CD4-positive, alpha-beta T cell treated with Interleukin-21 for 1 hour (primary cell): Measurements from ENCODE around the gene ARHGEF26.

Source experiments
- DNase-seq: peaks from one replicate; pipeline ENCODE4 v3.0.0-alpha.2; 2020

Gene ARHGEF26

GRCh38 chr3:154214306-154214705 is 93.1 kb downstream of the ARHGEF26 start:
- no peak for DNase-seq

- DNase-seq = no peak
These were observed 96.5 kb downstream of the ARHGEF26 start for GRCh38 chr3:154217671-154218070.

- DNase-seq = no peak
These were observed 97.5 kb downstream of the ARHGEF26 start for GRCh38 chr3:154218728-154219127.

- no peak for DNase-seq
These were observed 99.3 kb downstream of the ARHGEF26 start for GRCh38 chr3:154220462-154220861.

GRCh38 chr3:154223519-154223918 is 102.3 kb downstream of the ARHGEF26 start:
- DNase-seq = no peak

GRCh38 chr3:154224366-154224765 is 103.2 kb downstream of the ARHGEF26 start:
- no peak for DNase-seq

GRCh38 chr3:154224866-154225265 is 103.7 kb downstream of the ARHGEF26 start:
- no peak for DNase-seq

GRCh38 chr3:154225536-154225935 is 104.3 kb downstream of the ARHGEF26 start:
- DNase-seq = no peak

GRCh38 chr3:154227531-154227930 is 106.3 kb downstream of the ARHGEF26 start:
- DNase-seq = no peak

GRCh38 chr3:154228561-154229216 is 107.5 kb downstream of the ARHGEF26 start:
- DNase-seq = no peak

- no peak for DNase-seq
These were observed 108.0 kb downstream of the ARHGEF26 start for GRCh38 chr3:154229217-154229590.

- DNase-seq = no peak
These were observed 114.1 kb downstream of the ARHGEF26 start for GRCh38 chr3:154235330-154235729.

- no peak for DNase-seq
These were observed 115.1 kb downstream of the ARHGEF26 start for GRCh38 chr3:154236331-154236730.

- DNase-seq = no peak
These were observed 119.0 kb downstream of the ARHGEF26 start for GRCh38 chr3:154240235-154240634.

- no peak for DNase-seq
These were observed 120.3 kb downstream of the ARHGEF26 start for GRCh38 chr3:154241496-154241895.

GRCh38 chr3:154242766-154243165 is 121.6 kb downstream of the ARHGEF26 start:
- DNase-seq = no peak

GRCh38 chr3:154243353-154243752 is 122.2 kb downstream of the ARHGEF26 start:
- DNase-seq = no peak

GRCh38 chr3:154244644-154245043 is 123.5 kb downstream of the ARHGEF26 start:
- DNase-seq = no peak

- DNase-seq = no peak
These were observed 126.7 kb downstream of the ARHGEF26 start for GRCh38 chr3:154247806-154248415.

GRCh38 chr3:154250291-154250690 is 129.1 kb downstream of the ARHGEF26 start:
- no peak for DNase-seq

GRCh38 chr3:154251610-154252009 is 130.4 kb downstream of the ARHGEF26 start:
- DNase-seq = no peak

- DNase-seq = peak; percentile 52
These were observed 131.8 kb downstream of the ARHGEF26 start for GRCh38 chr3:154252759-154253638.

GRCh38 chr3:154254527-154254926 is 133.3 kb downstream of the ARHGEF26 start:
- DNase-seq = no peak

- no peak for DNase-seq
These were observed 152.2 kb downstream of the ARHGEF26 start for GRCh38 chr3:154273381-154273780.
